GM13977 (cell line): Measurements from ENCODE around the gene ARMC2.

Experiments
- DNase-seq: peaks from one replicate; pipeline ENCODE4 v3.0.0; 2012; ENCODE audit warnings: low spot score
- CTCF ChIP-seq: IDR thresholded peaks from 2 replicates; pipeline ENCODE4 v1.5.1; 2012; ENCODE audit warnings: mild to moderate bottlenecking, control low read depth; ENCODE audit not compliant: insufficient read depth; ENCODE audit errors: extremely low read depth, missing control alignments
- in situ Hi-C: fragments of 300-500 bp; cut with MboI; formaldehyde crosslinking; loops from one replicate; pipeline ENCODE4 v1.12.0; 2022; ENCODE audit warnings: low sequenced_read_pairs, low pct_unique_long_range_greater_than_20kb, mixed read lengths, inconsistent platforms; ENCODE audit not compliant: unreplicated experiment

The ARMC2 gene

DNA sequence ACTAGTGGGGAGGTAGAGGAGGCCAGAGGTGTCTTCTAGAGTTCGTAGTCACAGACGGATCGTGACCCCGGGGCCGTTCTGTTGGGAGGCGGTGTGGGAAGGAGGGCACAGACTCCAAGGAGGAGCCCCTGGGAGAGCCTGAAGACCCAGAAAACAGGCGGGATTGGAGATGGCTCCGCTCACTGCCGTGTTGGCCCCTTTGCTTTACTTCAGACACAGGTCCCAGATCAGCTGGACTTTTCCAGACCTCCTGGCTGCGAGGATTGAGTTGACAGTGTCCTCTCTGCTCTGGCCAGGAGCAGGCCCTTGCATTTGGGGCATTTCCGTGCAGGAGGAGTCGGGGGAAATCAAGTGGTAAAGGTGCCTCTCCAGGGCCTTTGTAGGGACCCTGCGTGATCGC is 112.9 kb downstream of the ARMC2 start:
- no peak for TF ChIP-seq CTCF
- in situ Hi-C loops: no loop called here
- no peak for DNase-seq

GRCh38 chr6:108961985-108962384 is 113.8 kb downstream of the ARMC2 start:
- in situ Hi-C loops: no loop called here
- no peak for TF ChIP-seq CTCF
- no peak for DNase-seq

- no peak for TF ChIP-seq CTCF
- in situ Hi-C loops: no loop called here
- DNase-seq: no peak
These were observed 118.0 kb downstream of the ARMC2 start for GRCh38 chr6:108966251-108966650.

DNA sequence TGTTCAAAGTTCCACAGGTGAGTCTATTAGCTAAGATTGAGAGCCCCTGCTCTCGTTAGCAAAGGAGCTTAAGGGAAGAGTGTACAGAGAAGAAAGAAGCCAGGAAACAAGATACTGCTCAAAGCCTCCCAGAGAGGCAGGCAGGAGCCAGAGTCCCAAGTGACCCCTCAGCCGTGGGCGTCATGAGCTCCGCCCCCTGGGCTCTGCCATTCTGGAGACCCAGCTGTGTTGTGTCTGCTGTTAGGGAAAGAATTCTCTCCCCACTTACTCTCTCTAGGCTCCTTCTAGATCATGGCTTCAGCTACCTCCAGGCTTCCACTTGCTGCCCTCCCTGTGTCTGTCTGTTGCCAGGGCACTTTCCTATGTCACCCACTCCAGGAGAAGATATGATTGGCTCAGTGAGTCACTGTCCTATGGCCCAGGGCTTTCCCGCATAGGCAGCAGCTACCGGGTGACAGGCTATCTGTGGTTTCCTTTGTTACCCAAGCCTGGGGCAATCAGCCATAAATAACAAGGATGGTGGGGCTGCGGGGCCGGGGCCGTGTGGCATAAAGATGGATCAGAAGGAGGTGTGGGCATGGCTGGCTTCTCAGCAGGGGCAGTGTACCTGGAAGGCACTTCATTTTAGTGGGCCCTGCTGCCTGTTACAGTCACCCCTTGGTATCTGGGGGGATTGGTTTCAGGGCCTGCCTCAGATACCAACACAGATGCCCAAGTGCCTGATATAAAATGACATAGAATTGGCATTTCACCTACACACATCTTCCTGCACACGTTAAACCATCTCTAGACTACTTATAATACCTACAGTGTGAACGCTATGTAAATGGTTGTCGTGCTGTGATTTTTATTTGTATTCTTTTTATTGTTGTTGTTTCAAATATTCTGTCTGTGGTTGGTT is 118.9 kb downstream of the ARMC2 start:
- no peak for TF ChIP-seq CTCF
- in situ Hi-C loops: no loop called here
- DNase-seq: no peak

DNA sequence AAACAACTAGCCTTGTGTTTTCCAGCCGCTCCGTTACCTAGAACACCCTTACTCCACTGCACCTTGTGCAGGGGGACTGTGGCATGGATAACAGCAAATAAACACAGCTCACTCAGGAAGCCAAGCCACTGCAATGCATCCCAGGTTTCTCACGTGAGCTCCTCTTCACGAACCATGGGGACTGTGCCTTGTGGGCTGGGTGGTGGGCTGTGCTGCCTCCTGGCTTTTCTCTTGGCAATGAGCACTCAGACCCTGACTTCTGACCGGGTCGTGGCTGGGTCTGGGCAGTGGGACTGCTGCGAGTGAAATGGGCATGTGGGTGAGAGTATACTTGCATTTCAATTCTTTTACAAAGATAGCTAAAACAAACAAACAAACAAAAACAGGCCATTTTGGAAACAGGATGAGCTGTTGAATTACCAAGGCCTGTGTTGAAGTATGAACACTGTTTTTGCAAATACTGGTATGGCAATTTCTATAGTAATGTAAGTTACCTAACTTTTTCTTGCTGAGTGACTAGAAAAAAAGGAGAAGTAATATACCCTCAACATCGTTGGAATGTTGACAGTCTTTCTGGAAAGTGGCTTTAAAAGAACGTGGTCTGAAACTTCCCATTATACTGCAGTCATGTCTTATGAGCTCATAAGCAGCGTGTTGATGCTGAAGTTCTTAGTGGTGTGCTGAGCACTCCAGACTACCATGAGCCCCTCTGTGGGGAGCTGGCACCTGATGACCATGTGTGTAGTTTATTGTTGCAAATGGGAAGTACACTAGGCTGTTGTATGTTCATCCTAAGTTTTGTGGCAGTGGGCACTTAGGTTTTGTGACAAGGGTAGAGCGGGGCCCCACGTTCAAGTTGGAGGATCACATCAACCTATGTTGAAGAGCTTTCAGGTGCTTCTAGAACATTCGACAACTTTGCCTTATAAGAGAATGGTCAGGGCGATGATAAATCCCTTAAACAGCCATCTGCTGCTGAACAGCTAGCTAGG is 120.4 kb downstream of the ARMC2 start:
- in situ Hi-C loops: no loop called here
- TF ChIP-seq CTCF: no peak
- DNase-seq: no peak

- in situ Hi-C loops: no loop called here
- TF ChIP-seq CTCF: no peak
- DNase-seq: no peak
These were observed 121.6 kb downstream of the ARMC2 start for GRCh38 chr6:108969776-108970175.
